HG03342 (cell line): ENCODE results near the gene ARHGEF26.

Source experiments
- ATAC-seq: cut with Tn5 transposase; IDR thresholded peaks from one replicate; pipeline ENCODE4 v1.9.1; 2021; ENCODE audit warnings: mild to moderate bottlenecking, moderate library complexity; ENCODE audit not compliant: unreplicated experiment

The ARHGEF26 gene

GRCh38 chr3:154151969-154152368 is 30.8 kb downstream of the ARHGEF26 start:
- ATAC-seq: no peak

- no peak for ATAC-seq
These were observed 31.6 kb downstream of the ARHGEF26 start for GRCh38 chr3:154152741-154153140.

GRCh38 chr3:154156530-154156929 is 35.3 kb downstream of the ARHGEF26 start:
- no peak for ATAC-seq

GRCh38 chr3:154161806-154162205 is 40.6 kb downstream of the ARHGEF26 start:
- no peak for ATAC-seq

GRCh38 chr3:154164387-154164786 is 43.2 kb downstream of the ARHGEF26 start:
- ATAC-seq: no peak

- ATAC-seq: no peak
These were observed 48.0 kb downstream of the ARHGEF26 start for GRCh38 chr3:154168998-154169795.

- no peak for ATAC-seq
These were observed 48.6 kb downstream of the ARHGEF26 start for GRCh38 chr3:154169796-154170110.

- no peak for ATAC-seq
These were observed 49.1 kb downstream of the ARHGEF26 start for GRCh38 chr3:154170300-154170699.

GRCh38 chr3:154175041-154175440 is 53.9 kb downstream of the ARHGEF26 start:
- ATAC-seq: no peak

GRCh38 chr3:154176036-154176435 is 54.8 kb downstream of the ARHGEF26 start:
- no peak for ATAC-seq

GRCh38 chr3:154177406-154177805 is 56.2 kb downstream of the ARHGEF26 start:
- ATAC-seq: no peak

GRCh38 chr3:154178172-154178571 is 57.0 kb downstream of the ARHGEF26 start:
- no peak for ATAC-seq

- no peak for ATAC-seq
These were observed 59.9 kb downstream of the ARHGEF26 start for GRCh38 chr3:154180836-154181691.

- ATAC-seq: no peak
These were observed 61.2 kb downstream of the ARHGEF26 start for GRCh38 chr3:154182322-154182922.

GRCh38 chr3:154182975-154183374 is 61.8 kb downstream of the ARHGEF26 start:
- no peak for ATAC-seq

- ATAC-seq: no peak
These were observed 63.4 kb downstream of the ARHGEF26 start for GRCh38 chr3:154184582-154184981.

GRCh38 chr3:154188437-154188836 is 67.2 kb downstream of the ARHGEF26 start:
- no peak for ATAC-seq

- no peak for ATAC-seq
These were observed 67.7 kb downstream of the ARHGEF26 start for GRCh38 chr3:154188846-154189245.

GRCh38 chr3:154191520-154191919 is 70.3 kb downstream of the ARHGEF26 start:
- no peak for ATAC-seq

- no peak for ATAC-seq
These were observed 71.0 kb downstream of the ARHGEF26 start for GRCh38 chr3:154192225-154192624.

- no peak for ATAC-seq
These were observed 71.9 kb downstream of the ARHGEF26 start for GRCh38 chr3:154193000-154193615.
